ENCODE measurements around the gene GRID1. TPM values are rescaled to one million over a fixed set of nuclear protein-coding genes. Genes with fewer than 3 reads are reported as not detected.

GRID1 gene
- total RNA-seq, 1 donor = not detected

GRCh38 chr10:85638797-85639196, 727.8 kb downstream of the GRID1 start:
- H3K4me3 ChIP-seq (ENCODE audit: low read depth, low read length) = no peak overlapping the region
- no peak for TF ChIP-seq CTCF (IDR thresholded peaks at IDR 0.05; ENCODE audit: insufficient read depth, low read length)
- no peak for DNase-seq (ENCODE audit: low read depth)

GRCh38 chr10:85635650-85636049, 730.9 kb downstream of the GRID1 start:
- no peak for DNase-seq (ENCODE audit: low read depth)
- TF ChIP-seq CTCF (IDR thresholded peaks at IDR 0.05; ENCODE audit: insufficient read depth, low read length) = no peak
- no peak overlapping the region for H3K4me3 ChIP-seq (ENCODE audit: low read depth, low read length)

GRCh38 chr10:85624511-85624910, 742.1 kb downstream of the GRID1 start:
- DNase-seq (ENCODE audit: low read depth) = no peak
- TF ChIP-seq CTCF (IDR thresholded peaks at IDR 0.05; ENCODE audit: insufficient read depth, low read length) = no peak
- no peak overlapping the region for H3K4me3 ChIP-seq (ENCODE audit: low read depth, low read length)

- H3K4me3 ChIP-seq (ENCODE audit: low read depth, low read length) = no peak overlapping the region
- DNase-seq (ENCODE audit: low read depth) = no peak
- no peak for TF ChIP-seq CTCF (IDR thresholded peaks at IDR 0.05; ENCODE audit: insufficient read depth, low read length)
These were observed 742.8 kb downstream of the GRID1 start for GRCh38 chr10:85623758-85624157.

GRCh38 chr10:85623342-85623741, 743.3 kb downstream of the GRID1 start:
- TF ChIP-seq CTCF (IDR thresholded peaks at IDR 0.05; ENCODE audit: insufficient read depth, low read length) = no peak

GRCh38 chr10:85622425-85622824, 744.2 kb downstream of the GRID1 start:
- TF ChIP-seq CTCF (IDR thresholded peaks at IDR 0.05; ENCODE audit: insufficient read depth, low read length) = no peak
- no peak for DNase-seq (ENCODE audit: low read depth)
- no peak overlapping the region for H3K4me3 ChIP-seq (ENCODE audit: low read depth, low read length)

More at GRCh38 chr10:85623342-85623741, 743.3 kb downstream of the GRID1 start:
- DNase-seq (ENCODE audit: low read depth) = no peak
- no peak overlapping the region for H3K4me3 ChIP-seq (ENCODE audit: low read depth, low read length)

GRCh38 chr10:85621562-85621961, 745.0 kb downstream of the GRID1 start:
- no peak for TF ChIP-seq CTCF (IDR thresholded peaks at IDR 0.05; ENCODE audit: insufficient read depth, low read length)
- no peak for DNase-seq (ENCODE audit: low read depth)

More at GRCh38 chr10:85621562-85621961, 745.0 kb downstream of the GRID1 start:
- no peak overlapping the region for H3K4me3 ChIP-seq (ENCODE audit: low read depth, low read length)

Data from fibroblast of the aortic adventitia (primary cell).